GM12872 (cell line): Measurements from ENCODE around the gene ZNF382.

ENCODE experiments used
- TF ChIP-seq, protein P1 (sequence below): IDR thresholded peaks from 3 replicates; pipeline ENCODE4 v1.5.1; 2011; ENCODE audit warnings: low read depth, mild to moderate bottlenecking, low read length, moderate library complexity; ENCODE audit not compliant: insufficient read depth

The ZNF382 gene

DNA sequence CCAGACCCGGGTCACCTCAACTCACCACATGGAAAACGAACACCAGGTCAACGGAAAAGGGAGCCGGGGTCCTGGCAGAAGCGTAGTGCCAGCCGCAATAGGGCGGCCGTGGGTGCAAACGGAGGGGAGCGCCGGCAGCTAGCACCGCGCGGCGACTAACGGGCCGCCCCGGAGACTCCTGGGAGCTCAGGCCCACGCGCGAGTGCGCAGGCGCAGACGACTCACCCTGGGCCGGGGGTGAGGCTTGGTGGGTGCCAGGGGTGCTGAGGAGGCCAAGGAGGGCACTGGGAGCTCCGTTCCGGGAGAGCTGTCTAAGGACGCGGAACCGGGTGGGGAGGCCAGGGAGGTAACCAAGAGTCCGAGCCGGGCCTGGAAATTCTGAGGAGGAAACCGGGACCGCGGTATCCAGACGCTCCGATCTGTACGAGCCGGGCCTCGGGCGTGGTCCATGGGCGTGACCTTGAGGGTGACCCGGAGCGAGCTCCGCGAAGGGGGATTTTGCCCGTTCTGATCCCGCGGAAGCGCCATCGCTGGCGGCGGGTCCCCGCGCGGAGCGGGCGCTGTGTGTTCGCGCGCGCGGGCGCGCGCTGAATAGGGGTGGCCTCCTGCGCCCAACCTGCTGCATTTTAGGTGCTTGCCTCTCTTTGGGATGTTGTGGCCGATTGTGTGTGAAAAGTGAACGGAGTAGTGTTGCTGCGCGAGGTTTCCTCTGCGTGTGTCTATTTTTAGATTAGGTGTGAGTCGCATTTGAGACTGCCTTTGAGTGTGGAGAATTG, at the start of gene ZNF382:
Gene ZNF382 (plus strand): TSS at position 213 of the 776 bp plus-strand sequence. CDS start 4,602 bp downstream, outside the sequence.
- TF ChIP-seq, protein P1, sequence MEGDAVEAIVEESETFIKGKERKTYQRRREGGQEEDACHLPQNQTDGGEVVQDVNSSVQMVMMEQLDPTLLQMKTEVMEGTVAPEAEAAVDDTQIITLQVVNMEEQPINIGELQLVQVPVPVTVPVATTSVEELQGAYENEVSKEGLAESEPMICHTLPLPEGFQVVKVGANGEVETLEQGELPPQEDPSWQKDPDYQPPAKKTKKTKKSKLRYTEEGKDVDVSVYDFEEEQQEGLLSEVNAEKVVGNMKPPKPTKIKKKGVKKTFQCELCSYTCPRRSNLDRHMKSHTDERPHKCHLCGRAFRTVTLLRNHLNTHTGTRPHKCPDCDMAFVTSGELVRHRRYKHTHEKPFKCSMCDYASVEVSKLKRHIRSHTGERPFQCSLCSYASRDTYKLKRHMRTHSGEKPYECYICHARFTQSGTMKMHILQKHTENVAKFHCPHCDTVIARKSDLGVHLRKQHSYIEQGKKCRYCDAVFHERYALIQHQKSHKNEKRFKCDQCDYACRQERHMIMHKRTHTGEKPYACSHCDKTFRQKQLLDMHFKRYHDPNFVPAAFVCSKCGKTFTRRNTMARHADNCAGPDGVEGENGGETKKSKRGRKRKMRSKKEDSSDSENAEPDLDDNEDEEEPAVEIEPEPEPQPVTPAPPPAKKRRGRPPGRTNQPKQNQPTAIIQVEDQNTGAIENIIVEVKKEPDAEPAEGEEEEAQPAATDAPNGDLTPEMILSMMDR: no peak

DNA sequence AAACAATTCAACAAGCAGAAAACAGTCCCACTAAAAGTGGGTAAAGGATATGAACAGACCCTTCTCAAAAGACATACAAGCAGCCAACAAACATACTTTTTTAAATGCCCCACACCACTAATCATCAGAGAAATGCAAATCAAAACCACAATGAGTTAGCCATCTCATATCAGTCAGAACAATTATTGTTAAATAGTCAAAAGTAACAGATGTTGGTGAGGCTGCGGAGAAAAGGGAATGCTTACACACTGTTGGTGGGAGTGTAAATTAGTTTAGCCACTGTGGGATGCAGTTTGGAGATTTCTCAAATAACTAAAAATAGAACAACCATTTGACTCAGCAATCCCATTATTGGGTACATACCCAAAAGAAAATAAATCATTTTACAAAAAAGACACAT, 40.7 kb upstream of the ZNF382 start:
- TF ChIP-seq, protein P1: no peak

DNA sequence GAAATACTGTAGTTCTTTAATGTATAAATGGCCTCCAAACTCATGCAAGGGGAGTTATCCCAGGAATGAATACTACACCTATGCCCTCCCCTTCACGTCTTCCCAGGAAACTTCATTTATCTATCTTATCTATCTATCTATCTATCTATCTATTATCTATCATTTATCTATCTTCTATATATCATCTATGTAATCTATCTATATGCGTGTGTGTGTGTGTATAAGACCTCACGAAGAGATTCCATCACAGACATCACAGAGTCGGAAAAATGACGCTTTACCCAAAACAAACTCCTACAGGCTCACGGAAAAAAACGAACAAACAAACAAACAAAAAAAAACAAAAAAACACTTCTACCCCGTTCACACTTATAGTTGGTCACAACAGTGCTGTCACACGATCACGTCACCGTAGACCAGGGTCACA, 32.5 kb upstream of the ZNF382 start:
- TF ChIP-seq, protein P1: no peak

DNA sequence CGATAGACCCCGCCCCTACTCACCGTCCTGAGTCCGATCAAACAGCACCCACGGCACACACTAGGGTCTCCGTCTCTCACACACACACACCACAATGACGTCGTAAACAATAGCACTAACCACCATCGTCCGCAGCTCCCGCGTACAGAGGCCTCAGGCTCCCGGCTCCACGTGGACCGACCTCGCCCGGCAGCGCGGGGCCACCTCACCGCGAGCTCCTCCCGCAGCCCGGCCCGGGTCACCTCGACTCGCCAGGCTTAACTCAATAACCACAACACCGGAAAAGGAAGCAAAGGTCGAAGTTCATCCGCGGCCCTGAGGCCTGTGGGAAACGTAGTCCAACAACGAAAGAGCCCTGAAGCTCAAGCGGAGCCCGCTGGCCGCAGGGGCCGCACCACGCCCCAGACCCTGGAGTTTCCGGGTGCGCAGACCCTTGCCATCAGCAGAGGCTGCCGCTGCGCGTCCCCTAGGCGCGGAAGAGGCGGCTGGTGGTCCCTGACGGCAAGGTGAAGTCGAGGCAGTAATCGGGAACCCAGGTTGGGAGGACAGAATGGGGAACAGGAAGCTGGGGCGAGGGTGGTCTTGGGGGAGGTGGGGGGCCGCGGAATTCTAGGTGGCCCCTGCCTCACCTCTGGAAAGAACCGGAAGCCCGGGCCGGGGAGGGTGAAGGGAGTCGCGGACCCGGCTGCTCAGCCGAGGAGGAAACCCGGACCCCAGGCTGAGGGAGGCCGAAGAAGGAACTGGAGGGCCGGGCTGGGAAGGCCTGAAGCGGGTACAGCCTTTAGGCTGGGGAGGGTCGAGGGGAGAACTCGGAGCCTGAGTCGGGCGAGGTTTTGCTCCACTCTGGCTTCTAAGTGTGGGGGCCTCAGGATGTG, 31.9 kb upstream of the ZNF382 start, which contains the start of gene ZNF529:
Gene ZNF529 (minus strand): TSS at position 273 of the 875 bp plus-strand sequence. CDS start 946 bp downstream, outside the sequence.
- TF ChIP-seq, protein P1: no peak

DNA sequence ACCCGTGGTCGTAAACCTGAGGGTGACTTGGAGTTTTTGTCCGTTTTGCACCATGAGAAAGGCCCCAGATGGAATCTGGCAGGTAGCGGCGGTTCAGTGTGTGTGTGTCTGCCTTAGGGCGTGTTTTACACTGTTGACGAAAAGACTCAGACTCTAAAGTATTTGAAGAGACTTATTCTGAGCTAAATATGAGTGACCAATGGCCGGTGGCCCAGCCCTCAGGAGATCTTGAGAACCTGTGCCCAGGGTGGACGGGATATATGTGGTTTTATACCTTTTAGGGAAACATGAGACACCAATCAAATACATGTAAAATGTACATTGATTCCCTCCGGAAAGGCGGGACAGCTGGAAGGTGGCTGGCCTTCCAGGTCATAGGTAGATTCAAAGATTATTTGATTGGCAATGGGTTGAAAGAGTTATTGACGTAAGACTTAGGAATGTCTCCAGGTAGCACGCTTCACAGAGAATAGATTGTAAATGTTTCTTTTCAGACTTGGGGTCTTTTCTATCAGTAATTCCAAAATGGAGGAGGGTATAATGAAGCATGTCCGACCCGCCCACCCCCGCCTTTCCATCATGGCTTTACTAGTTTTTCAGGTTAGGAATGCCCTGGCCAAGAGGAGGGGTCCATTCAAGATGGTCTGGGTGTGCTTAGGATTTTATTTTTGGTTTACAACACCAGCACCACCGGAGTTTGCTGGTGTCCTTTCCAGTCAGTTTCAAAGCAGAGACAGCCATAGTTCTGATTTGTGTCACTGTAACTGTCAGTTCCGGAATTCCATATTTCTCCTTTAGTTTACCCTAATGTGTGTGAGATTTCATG, 31.0 kb upstream of the ZNF382 start:
- TF ChIP-seq, protein P1: no peak

DNA sequence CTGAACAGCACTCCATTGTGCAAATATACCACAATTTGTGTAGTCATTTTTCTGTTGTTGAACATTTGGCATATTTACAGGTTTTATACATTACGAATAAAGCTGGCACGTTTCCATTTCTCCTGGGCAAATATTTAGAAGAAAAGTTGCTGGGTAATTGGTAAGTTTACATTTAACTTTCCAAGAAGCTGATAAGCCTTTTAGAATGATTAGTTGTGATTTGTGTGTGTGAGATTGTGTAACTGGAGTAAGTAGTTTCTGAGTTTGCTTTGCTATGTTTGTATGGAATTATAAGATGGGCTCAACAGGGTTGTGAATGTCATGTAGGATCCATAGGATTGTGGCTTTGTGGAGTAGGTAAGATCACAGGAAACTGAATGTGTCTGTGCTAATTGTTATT, 30.4 kb upstream of the ZNF382 start:
- TF ChIP-seq, protein P1: no peak
